HG03045 (cell line): ENCODE data around the gene IFT20.
"Not testable (repeated sequence)": the region's sequence is repeated elsewhere in the genome, so short reads cannot be mapped to it uniquely, and the experiment has no call there.

Source experiments
- ATAC-seq: cut with Tn5 transposase; IDR thresholded peaks from one replicate; pipeline ENCODE4 v1.9.1; 2021; ENCODE audit warnings: mild to moderate bottlenecking, moderate library complexity; ENCODE audit not compliant: unreplicated experiment

IFT20 gene

DNA sequence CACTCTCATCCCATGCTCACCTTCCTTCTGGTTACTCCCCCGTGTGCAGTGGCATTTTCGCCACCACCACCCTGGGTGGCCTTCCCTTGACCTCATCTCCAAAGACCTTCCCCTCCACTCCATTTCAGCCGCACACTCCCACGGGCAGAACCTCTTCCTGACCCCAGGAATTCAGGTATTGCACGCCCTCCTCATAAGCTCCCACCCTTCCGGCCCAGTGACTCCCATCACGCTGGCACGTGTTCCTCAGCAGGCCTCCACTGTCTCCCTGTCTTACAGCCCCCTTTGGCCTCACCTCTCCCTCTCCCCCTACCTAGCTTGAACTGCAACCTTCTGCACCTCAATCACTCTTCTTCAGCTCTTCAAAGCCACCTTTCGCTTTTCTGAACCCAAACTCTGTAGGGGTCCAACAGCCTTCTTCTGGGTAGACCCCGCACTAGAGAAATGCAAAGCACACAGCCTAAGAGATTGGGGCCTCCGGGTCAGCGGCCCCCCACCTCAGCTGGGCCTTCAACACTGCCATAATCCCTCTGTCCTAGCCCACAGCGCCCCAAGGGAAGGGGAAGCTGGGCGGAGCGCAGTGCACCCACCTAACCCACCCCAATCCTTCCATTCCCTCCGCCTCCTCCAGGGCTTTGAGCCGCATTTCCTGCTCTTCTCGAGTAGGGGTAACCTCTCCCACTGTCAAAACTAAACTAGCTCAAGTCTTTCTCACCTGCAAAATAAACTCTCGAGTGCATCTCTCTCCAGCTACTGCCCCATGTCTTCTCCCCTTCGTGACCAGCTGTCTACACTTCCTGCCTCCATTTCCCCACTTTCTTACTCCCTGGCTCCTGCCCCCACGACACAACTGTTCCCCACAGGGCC, 17.9 kb downstream of the IFT20 start:
- no peak for ATAC-seq

DNA sequence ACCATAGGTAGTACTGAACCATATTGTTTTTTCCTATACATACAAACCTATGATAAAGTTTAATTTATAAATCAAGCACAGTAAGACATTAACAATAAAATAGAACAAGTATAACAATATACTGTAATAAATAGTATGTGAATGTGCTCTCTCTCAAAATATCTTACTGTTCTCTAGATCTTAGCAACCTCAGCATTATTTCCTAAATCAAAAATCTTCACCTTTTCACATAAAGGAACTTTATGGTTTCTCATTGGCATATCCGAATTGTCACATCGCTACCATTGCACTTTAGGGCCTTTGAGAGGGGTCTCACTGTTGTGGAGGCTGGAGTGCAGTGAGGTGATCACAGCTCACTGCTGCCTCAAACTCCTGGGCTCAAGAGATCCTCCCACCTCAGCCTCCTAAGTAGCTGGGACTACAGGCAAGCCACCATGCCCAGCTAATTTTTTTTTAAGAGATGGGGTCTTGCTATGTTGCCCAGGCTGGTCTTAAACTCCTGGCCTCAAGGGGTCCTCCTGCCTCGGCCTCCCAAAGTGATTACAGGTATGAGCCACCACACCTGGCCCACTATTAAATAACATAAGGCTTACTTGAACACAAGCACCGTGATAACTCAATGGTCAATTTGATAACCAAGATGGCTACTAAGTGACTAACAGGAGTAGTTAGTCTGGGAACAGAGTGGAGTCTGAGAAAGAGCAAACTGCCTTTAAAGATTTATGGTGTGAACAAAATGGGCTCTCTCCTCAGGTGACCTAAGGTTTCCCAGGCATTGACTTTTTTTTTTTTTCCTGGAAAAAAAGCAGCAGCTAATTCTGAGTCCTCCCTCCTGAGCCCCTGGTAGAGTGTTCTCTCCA, 19.2 kb downstream of the IFT20 start:
- ATAC-seq: no peak

- ATAC-seq: no peak
Measured at GRCh38 chr17:28313841-28314240, 21.4 kb downstream of the IFT20 start.

DNA sequence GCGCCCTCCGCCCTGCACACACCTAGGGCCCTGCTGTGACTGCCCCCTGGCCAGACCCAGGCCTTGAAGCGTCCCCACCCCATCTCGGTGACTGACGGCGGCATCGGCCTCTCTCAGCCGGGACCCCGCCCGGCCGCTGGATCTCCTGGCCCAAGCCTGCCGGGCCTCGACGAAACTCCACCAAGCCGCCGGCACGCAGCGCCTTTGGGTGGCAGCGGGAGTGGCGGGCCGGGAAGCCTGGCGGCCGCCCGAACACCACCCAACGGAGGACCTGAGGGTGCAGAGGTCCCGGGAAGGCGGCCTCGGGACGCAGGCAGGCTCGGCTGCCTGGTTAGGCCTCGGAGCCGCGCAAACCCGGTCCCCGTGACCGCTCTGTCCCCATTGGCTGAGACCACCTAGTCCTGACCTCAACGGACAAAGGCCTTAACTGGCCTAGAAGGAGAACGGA, 28.3 kb downstream of the IFT20 start:
- ATAC-seq: no peak

GRCh38 chr17:28298449-28298848, 36.8 kb downstream of the IFT20 start:
- ATAC-seq: no peak

DNA sequence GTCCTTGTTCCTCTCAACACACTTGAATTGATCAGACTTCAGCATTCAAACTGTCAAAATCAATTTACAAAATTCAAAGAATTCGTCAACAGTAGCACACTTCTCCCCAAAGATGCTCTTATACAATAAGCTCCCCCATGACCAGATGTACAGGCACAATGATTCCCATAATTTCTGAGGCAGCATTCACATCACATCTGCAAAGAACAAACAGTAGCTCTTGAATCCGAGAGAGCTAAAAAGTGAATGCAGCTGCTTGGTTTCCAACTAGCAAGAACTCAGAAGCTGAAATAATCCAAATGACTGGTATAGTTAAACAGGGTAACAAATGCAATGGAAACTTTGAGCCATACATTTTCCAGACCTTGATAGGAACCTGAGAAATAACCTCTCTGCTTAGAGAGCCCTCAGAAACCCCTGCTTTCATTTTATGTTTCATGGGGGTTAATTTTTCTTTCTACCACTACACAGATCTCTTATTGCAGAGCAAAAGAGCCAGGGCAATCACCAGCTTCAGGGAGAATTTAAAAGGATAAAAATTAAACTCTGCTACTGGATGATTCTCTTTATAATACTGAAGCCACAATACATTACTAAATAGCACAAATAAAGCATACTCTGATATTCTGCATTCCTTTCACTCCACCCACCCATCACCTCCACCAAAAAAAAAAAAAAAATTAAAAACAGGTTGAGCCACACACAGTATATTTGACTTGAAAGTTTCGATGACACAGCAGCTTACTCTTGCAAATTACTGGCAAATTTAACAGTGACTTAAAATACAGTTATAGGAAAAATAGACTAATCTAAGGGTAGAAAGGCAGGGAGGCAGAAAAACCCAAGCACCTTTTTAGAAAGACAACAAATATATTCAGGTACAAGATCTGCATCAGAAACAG, 39.3 kb downstream of the IFT20 start:
- ATAC-seq: no peak

- ATAC-seq: no peak
Measured at GRCh38 chr17:28293994-28294393, 41.3 kb downstream of the IFT20 start.

DNA sequence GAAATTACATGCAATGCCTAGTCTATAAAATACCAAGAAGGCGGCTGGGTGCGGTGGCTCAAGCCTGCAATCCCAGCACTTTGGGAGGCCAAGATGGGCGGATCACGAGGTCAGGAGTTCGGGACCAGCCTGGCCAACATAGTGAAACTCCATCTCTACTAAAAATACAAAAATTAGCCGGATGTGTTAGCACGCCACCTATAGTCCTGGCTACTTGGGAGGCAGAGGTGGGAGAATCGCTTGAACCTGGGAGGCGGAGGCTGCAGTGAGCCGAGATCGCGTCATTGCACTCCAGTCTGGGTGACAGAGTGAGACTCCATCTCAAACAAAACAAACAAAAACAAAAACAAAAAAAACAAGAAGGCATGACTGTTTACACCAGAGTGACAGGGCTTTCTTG, 42.4 kb downstream of the IFT20 start:
- ATAC-seq: not testable (repeated sequence)

- ATAC-seq: no peak
Measured at GRCh38 chr17:28291780-28292330, 43.4 kb downstream of the IFT20 start.

DNA sequence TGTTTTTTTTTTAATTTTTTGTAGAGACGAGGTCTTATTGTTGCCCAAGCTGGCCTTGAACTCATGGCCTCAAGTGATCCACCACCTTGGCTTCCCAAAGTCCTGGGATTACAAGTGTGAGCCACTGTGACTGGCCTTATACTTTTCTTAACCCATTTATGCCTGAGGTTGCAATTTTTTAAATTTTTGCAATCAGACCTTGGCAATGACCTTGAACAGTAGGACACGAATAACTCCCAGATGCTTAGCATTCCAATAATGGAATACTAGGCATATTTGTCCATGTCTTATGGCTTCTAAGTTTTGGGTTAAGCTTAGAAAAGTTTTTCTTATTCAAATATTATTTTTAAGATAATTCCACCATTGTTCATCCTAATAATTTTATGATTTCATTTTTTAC, 44.6 kb downstream of the IFT20 start:
- no peak for ATAC-seq

DNA sequence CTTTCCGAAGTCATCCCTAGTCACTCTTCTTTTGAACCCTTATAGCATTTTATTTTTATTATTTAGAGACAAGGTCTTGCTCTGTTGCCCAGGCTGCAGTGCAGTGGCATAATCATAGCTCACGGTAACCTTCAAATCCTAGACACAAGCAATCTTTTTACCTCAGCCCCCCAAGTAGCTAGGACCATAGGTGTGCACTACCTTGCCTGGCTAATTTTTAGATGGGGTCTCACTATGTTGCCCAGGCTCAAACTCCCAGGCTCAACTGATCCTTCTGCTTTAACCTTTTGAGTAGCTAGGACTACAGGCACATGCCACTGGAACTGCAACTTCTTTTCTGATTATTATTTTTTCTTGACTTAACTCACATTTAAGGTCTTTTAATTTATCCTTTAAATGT, 49.3 kb downstream of the IFT20 start:
- ATAC-seq: no peak

DNA sequence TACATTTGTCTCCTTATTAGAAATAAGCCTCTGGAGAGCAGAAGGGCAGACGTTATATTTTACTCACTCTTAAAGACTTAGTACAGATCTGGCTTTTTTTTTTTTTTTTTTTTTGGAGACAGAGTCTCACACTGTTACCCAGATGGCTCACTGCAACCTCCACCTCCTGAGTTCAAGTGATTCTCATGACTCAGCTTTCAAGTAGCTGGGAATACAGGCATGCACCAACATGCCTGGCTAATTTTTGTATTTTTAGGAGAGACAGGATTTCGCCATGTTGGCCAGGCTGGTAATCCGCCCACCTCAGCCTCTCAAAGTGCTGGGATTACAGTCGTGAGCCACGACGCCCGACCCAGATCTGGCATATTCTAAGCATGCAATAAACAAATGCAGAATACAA, 52.7 kb downstream of the IFT20 start:
- ATAC-seq: no peak

DNA sequence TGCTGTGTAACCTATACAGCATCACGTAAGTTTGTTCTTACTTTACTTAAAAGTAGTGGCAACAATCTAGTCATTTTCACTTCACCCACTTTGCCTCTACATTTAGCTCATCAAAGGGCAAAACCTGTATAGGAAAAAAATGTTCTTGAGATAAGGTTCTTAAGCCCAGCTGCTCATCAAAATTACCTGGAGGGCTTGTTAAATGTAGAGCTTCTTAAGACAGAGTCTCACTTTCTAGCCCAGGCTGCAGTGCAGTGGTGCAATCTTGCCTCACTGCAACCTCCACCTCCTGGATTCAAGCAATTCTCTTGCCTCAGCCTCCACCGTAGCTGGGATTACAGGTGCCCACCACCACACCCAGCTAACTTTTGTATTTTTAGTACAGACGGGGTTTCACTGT, 54.4 kb downstream of the IFT20 start:
- ATAC-seq: no peak

DNA sequence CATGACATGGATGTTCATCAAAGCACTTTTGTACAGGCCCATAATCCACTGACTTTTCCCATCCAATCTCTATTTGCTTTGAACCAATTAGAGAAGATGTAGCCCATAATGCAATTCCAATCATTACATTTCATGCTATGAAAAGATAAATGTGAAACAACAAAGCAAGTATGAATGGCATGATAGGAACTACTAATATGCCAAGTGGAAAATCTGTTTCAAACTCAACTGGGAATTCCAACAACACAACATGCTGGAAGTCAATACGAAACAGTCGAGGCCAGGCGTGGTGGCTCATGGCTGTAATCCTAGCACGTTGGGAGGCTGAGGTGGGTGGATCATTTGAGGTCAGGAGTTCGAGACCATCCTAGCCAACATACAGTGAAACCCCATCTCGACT, 55.9 kb downstream of the IFT20 start:
- no peak for ATAC-seq
